ENCODE data around the gene ZCCHC7.

- TF ChIP-seq MXI1 (IDR thresholded peaks at IDR 0.05; ENCODE audit: low read depth, low read length): no peak
- TF ChIP-seq SIX5 (IDR thresholded peaks at IDR 0.05; ENCODE audit: low read depth, low read length, severe bottlenecking): no peak
- TF ChIP-seq SMAD1 (IDR thresholded peaks at IDR 0.05; ENCODE audit: low read depth, partially characterized antibody): no peak
Measured at GRCh38 chr9:37179576-37179975, 59.2 kb downstream of the ZCCHC7 start.

Data from GM12878 (cell line).